GM21360 (cell line): ENCODE results near the gene TAF1L.

ENCODE experiments used
- ATAC-seq: cut with Tn5 transposase; IDR thresholded peaks from one replicate; pipeline ENCODE4 v1.9.1; 2021; ENCODE audit warnings: mild to moderate bottlenecking, moderate library complexity; ENCODE audit not compliant: unreplicated experiment

TAF1L gene

DNA sequence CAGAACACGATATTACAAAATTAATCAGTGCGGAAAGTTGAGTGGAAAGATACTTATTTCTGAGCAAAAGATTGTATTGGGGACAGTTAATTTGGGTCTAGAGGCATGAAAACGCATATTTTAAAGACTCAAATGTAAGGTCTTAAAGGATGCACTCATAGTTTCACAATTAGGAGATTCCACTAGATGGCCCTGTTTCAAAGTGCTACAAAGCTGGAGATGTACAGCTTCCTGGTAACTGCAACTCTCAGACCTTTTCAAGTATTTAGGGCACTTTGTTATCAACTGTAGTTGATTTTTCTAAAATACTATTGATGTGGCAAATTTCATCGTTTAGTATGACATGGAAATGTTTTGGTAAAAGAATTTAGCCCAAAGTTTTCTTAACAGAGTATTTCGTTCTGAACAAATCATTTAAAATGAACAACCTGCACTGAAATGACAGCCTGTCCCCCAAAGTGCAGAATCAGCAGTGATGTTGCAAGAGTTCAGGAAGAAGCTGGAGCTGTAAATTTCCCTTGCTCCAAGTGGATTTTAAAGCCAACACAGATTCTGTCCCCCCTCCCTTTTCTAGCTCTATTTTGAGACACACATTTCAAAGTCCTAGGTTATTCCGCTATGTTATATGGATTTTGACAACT is 46.3 kb downstream of the TAF1L start:
- ATAC-seq = peak; percentile 75

DNA sequence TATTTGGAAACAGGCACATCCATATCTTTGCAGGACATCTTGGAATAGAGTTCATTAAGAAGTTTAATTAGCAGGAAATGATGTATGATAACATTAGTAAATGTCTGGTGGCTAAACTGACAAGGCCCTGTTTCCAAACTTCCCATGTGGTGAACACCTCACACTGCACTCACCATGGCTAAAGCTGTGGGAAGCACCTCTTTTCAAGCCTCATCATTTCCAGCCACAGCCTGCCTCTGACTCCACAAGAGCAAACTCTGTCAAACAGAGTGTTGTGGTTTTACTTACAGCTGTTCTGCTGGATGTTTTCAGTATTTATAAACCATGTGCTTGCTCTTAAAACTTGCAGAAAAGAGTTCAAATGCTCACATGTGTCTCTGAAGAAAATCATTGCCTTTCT is 47.6 kb downstream of the TAF1L start:
- ATAC-seq = no peak

DNA sequence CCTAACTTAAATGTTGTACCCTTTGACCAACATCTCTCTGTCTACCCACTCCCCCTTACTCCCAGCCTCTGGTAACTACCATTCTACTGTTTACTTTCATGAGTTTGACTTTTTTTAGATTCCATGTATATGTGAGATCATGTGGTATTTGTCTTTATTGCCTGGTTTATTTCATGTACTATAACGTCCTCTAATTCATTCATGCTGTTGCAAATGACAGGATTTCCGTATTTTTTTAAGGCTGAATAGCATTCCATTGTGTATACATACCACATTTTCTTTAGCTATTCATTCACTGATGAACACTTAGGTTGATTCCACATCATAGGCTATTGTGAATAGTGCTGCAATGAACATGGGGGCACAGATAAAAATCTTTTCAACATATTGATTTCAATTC is 50.7 kb downstream of the TAF1L start:
- no peak for ATAC-seq

DNA sequence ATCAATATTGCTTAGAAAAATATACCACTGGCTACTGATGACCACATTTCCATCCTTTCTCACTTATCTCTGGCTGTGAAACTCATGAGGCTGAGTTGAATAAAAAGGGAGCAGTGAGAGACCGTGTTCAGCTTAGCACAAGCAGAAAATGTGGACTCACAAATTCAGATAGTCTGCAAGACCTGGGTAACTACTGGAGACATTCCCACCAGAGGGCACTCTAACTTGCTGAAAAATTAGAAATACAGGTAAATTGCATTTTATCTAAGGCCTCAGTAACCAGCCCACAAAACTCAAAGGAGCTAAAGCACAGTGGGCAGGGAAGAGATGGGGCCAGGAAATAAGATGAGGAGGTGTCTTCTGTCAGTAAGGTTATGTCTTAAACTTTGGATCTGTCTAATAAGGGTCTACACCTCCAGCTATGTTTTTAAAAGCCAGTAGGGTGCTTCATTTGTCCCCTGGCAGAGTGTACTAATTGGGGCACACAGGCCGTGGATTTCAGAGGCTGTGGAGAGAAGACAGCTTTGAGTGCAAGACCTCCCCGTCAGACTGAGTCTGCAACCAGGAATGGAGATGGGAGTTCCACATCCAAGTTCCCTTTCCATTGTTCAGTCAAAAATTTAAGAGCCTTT is 53.8 kb downstream of the TAF1L start:
- ATAC-seq = no peak

DNA sequence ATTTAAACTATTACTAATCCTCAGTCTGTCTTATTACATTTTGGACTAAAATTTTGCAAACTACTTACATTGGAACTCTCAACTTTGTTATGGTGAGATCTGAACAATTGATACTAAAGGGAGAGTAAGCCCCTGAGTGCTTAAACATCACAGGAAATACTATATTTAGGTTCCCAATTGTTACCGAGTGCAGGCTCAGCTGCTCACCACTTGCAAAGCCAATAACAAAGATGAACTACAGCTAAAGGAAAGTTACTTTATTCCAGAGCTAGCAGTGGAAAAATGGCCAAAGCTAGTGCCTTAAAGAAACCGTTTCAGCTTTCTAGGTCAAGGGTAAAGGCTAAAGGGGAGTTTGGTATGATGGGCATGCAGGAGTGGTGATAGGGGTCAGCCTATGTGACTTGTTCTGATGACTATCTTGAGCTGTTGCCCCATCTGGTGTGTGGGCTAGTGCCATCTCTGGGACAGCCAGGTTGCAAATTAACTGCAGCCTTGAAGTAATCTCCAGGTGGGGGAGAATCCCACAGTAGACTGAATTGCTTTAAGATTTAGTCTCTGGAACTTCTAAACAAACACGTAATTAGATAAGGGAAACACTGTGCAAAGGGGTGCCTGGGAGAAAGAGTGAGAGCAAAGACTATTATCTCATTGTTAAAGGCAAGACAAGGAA is 54.7 kb downstream of the TAF1L start:
- no peak for ATAC-seq

DNA sequence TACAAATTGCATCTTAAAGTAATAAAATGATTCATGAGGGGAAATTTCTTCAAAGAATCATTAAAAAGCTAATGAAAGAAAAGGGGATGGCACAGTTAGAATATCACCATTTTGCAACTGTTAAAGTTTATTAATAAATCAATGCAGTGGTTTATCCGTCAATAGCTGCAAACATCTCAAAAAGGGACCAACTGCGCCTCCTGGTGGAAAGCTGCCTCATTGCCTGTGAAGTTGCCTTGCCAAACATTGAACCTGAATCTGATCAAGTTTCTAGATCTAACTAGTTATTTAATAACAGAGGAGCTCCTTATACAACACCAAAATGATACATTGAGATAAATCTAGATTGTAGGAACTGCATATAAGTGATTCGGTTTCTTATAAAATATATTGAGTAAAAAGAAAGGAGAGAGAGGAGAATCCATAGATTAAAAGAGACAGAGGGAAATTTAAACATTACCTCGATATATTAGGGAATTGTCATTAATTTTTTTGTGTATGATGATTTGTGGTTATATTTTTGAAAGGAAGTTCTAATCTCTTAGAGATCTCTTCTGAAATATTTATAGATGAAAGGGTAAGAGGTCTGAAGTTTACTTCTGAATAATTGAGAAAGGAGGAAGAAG is 55.6 kb downstream of the TAF1L start:
- peak; percentile 46 for ATAC-seq
